Astrocyte (in vitro differentiated cells and primary cell): ENCODE results near the gene XPC.

Experiments used
- CTCF ChIP-seq: IDR thresholded peaks from 2 replicates; pipeline ENCODE4 v1.5.1; 2011; ENCODE audit warnings: low read depth, mild to moderate bottlenecking, inconsistent platforms, low read length, moderate library complexity; ENCODE audit not compliant: insufficient read depth
- EZH2 ChIP-seq: IDR thresholded peaks from 2 replicates; pipeline ENCODE4 v1.6.1; 2012; ENCODE audit warnings: mild to moderate bottlenecking, low read length, inconsistent platforms; ENCODE audit not compliant: insufficient read depth

DNA sequence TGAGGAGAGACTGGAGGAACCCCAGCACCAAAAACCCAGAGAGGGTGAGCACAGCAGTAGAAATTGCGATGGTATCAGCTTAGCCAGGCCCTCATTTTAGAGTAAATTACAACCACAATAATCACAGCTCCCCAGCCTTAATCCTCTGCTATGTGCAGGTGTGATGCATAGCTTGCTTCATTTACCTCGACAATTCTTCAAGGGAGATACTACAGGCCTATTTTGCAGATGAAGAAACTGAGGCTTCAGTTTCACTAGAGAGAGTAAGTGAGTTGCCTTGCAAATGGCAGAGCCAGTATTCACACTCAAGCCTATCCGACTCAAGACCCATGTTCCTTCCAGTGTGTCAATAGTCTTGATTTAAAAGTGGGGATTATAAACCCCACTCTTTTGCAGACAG is 33.6 kb upstream of the XPC start:
- no peak for TF ChIP-seq CTCF
- TF ChIP-seq EZH2 = no peak
